Keratinocyte (primary cell): ENCODE measurements around the gene TSPEAR. TPM values are rescaled to one million over a fixed set of nuclear protein-coding genes. Genes with fewer than 3 reads are reported as not detected.

ENCODE experiments used
- DNase-seq: peaks from one replicate; pipeline ENCODE4 v3.0.0-alpha.2; 2011; ENCODE audit warnings: low read depth, missing footprints, low spot score
- FAIRE-seq: peaks from 2 replicates; lab custom pipeline; 2011; peaks lifted over from hg19 to GRCh38; lab: Jason Lieb, UNC
- H2AFZ ChIP-seq: 2 replicates; pipeline ENCODE4 v1.6.0; 2012; ENCODE audit warnings: low read length, control low read depth, inconsistent platforms; ENCODE audit not compliant: control insufficient read depth
- H3K27ac ChIP-seq: 2 replicates; pipeline ENCODE4 v1.5.1; 2011; ENCODE audit warnings: low read length; ENCODE audit not compliant: control insufficient read depth, insufficient read depth
- H3K27me3 ChIP-seq: 3 replicates; pipeline ENCODE4 v1.6.0; 2011; ENCODE audit warnings: low read length; ENCODE audit not compliant: control insufficient read depth, insufficient read depth; ENCODE audit errors: extremely low read depth
- H3K36me3 ChIP-seq, 2 experiments: 2 replicates in 1 of 2; 3 replicates in 1 of 2; pipeline ENCODE4 v1.5.1; 2011; ENCODE audit warnings: low read length in 2 of 2, mild to moderate bottlenecking in 1 of 2; ENCODE audit not compliant: control insufficient read depth in 2 of 2, insufficient read depth in 2 of 2; ENCODE audit errors: extremely low read depth in 1 of 2
- H3K4me1 ChIP-seq: 3 replicates; pipeline ENCODE4 v1.5.1; 2011; ENCODE audit warnings: low read length; ENCODE audit not compliant: control insufficient read depth, insufficient read depth; ENCODE audit errors: extremely low read depth
- H3K4me2 ChIP-seq: 3 replicates; pipeline ENCODE4 v1.6.0; 2011; ENCODE audit warnings: low read depth, low read length; ENCODE audit not compliant: control insufficient read depth, insufficient read depth; ENCODE audit errors: extremely low read depth
- H3K4me3 ChIP-seq, 3 experiments: fragments of 200-600 bp in 1 of 3; sonication (generic) in 1 of 3; 2 replicates in 2 of 3; 3 replicates in 1 of 3; pipeline ENCODE4 v1.5.1; 2011 to 2016; ENCODE audit warnings: low read length in 3 of 3, mild to moderate bottlenecking in 3 of 3, control low read depth in 2 of 3, inconsistent platforms in 1 of 3, low read depth in 1 of 3, mixed read lengths in 1 of 3, mixed run types in 1 of 3, moderate library complexity in 1 of 3; ENCODE audit not compliant: control insufficient read depth in 2 of 3, insufficient read depth in 2 of 3; ENCODE audit errors: extremely low read depth in 1 of 3
- H3K79me2 ChIP-seq: 2 replicates; pipeline ENCODE4 v1.6.0; 2012; ENCODE audit warnings: low read length; ENCODE audit not compliant: control insufficient read depth, insufficient read depth
- H3K9ac ChIP-seq: 3 replicates; pipeline ENCODE4 v1.6.0; 2011; ENCODE audit warnings: low read length; ENCODE audit not compliant: control insufficient read depth, insufficient read depth; ENCODE audit errors: extremely low read depth
- H3K9me1 ChIP-seq: 3 replicates; pipeline ENCODE4 v1.6.0; 2011; ENCODE audit warnings: low read length; ENCODE audit not compliant: control insufficient read depth, insufficient read depth; ENCODE audit errors: extremely low read depth
- H3K9me3 ChIP-seq: 2 replicates; pipeline ENCODE4 v1.5.1; 2012; ENCODE audit warnings: low read depth, low read length; ENCODE audit not compliant: control insufficient read depth
- H4K20me1 ChIP-seq: 3 replicates; pipeline ENCODE4 v1.6.0; 2011; ENCODE audit warnings: low read length; ENCODE audit not compliant: control insufficient read depth, insufficient read depth; ENCODE audit errors: extremely low read depth
- CTCF ChIP-seq, 3 experiments: IDR thresholded peaks in 1 of 3; conservative IDR thresholded peaks in 1 of 3; optimal IDR thresholded peaks in 1 of 3; 2 replicates in 2 of 3; 3 replicates in 1 of 3; pipeline versions ENCODE3 to v1.5.1; 2011; ENCODE audit warnings: low read length in 3 of 3, mild to moderate bottlenecking in 3 of 3, moderate library complexity in 2 of 3, control low read depth in 1 of 3, inconsistent platforms in 1 of 3; ENCODE audit not compliant: insufficient read depth in 2 of 3; ENCODE audit errors: extremely low read depth in 1 of 3
- EZH2 ChIP-seq: IDR thresholded peaks from one replicate; pipeline ENCODE4 v1.6.1; 2012; ENCODE audit warnings: inconsistent platforms, mild to moderate bottlenecking, low read length, moderate library complexity
- dilution Hi-C: fragments of 300-500 bp; cut with MboI; formaldehyde crosslinking; loops from one replicate; pipeline ENCODE4 v1.7.0; 2020; ENCODE audit warnings: low sequenced_read_pairs; ENCODE audit not compliant: extremely low pct_ligation_motif_present
- polyA plus RNA-seq, 5 experiments: library from polyadenylated mRNA; depleted of rRNA in 3 of 5; stranded (reverse) in 3 of 5; stranded (forward) in 1 of 5; unstranded in 1 of 5; fragments of >200 nt; gene quantifications; 1 replicate in 1 of 5; 2 replicates in 3 of 5; 3 replicates in 1 of 5; pipeline versions ENCODE4 v1.2.1 to v1.2.3, GENCODE V29; 2011 to 2012; ENCODE audit warnings: missing spikeins in 2 of 5, low read depth in 1 of 5, low replicate concordance in 1 of 5

TSPEAR gene
- polyA plus RNA-seq, 1 donor (not counting 4 experiments of a cell fraction or from before 2014, with no cell fraction given) = 0.12 TPM

GRCh38 chr21:44696572-44696971 is 14.8 kb downstream of the TSPEAR start:
- TF ChIP-seq EZH2 (no peak), CTCF (optimal IDR thresholded peaks at IDR 0.05 in 1 of 3, IDR thresholded peaks at IDR 0.05 in 1 of 3, conservative IDR thresholded peaks at IDR 0.05 in 1 of 3; ENCODE audit: extremely low read depth in 1 of 3, insufficient read depth in 2 of 3, low read length in 3 of 3) (no peak)
- no peaks in the 10 kb centered on the region for H3K9me3 ChIP-seq
- DNase-seq = no peak
- dilution Hi-C loops = no loop called here
- no peaks in the 10 kb centered on the region for H3K4me1 ChIP-seq
- H3K4me2 ChIP-seq = no peak overlapping the region
- H3K9ac ChIP-seq = no peak overlapping the region
- H3K27ac ChIP-seq = no peak overlapping the region
- peaks cover 14% of the 10 kb centered on the region for H3K27me3 ChIP-seq
- H3K79me2 ChIP-seq = no peaks in the 10 kb centered on the region
- no peak overlapping the region for H2AFZ ChIP-seq
- no peak overlapping the region for H3K4me3 ChIP-seq
- H3K36me3 ChIP-seq = no peaks in the 10 kb centered on the region
- H4K20me1 ChIP-seq = no peaks in the 10 kb centered on the region
- no peak for FAIRE-seq
- no peaks in the 10 kb centered on the region for H3K9me1 ChIP-seq

GRCh38 chr21:44695641-44696040 is 15.7 kb downstream of the TSPEAR start:
- no peak for DNase-seq
- H3K9me1 ChIP-seq = no peaks in the 10 kb centered on the region
- no peaks in the 10 kb centered on the region for H4K20me1 ChIP-seq
- no peak overlapping the region for H3K4me3 ChIP-seq
- no peak for FAIRE-seq
- no peak overlapping the region for H3K9ac ChIP-seq
- no peak overlapping the region for H3K27ac ChIP-seq
- H3K4me1 ChIP-seq = no peaks in the 10 kb centered on the region
- dilution Hi-C loops = no loop called here
- no peaks in the 10 kb centered on the region for H3K79me2 ChIP-seq
- TF ChIP-seq CTCF (optimal IDR thresholded peaks at IDR 0.05 in 1 of 3, IDR thresholded peaks at IDR 0.05 in 1 of 3, conservative IDR thresholded peaks at IDR 0.05 in 1 of 3; ENCODE audit: extremely low read depth in 1 of 3, insufficient read depth in 2 of 3, low read length in 3 of 3) = no peak
- TF ChIP-seq EZH2 = no peak
- H3K4me2 ChIP-seq = no peak overlapping the region
- H3K9me3 ChIP-seq = no peaks in the 10 kb centered on the region
- H2AFZ ChIP-seq = no peak overlapping the region
- peaks cover 10% of the 10 kb centered on the region for H3K27me3 ChIP-seq
- no peaks in the 10 kb centered on the region for H3K36me3 ChIP-seq
